NCI-H2196 (cell line): ENCODE data around the gene CACNG4.

ENCODE experiments used
- DNase-seq: peaks from one replicate; lab custom pipeline; 2025; ENCODE audit not compliant: unreplicated experiment; lab: John Stamatoyannopoulos, UW

CACNG4 gene

GRCh38 chr17:67016039-67016762, 51.7 kb downstream of the CACNG4 start:
- no peak for DNase-seq

GRCh38 chr17:67017910-67018309, 53.4 kb downstream of the CACNG4 start:
- DNase-seq: no peak

GRCh38 chr17:67018471-67019434, 54.2 kb downstream of the CACNG4 start:
- DNase-seq: no peak

GRCh38 chr17:67019809-67020208, 55.3 kb downstream of the CACNG4 start:
- no peak for DNase-seq

- DNase-seq: no peak
Measured at GRCh38 chr17:67020293-67020766, 55.8 kb downstream of the CACNG4 start.

GRCh38 chr17:67021196-67021595, 56.7 kb downstream of the CACNG4 start:
- DNase-seq: no peak

GRCh38 chr17:67021743-67022450, 57.4 kb downstream of the CACNG4 start:
- DNase-seq: no peak

GRCh38 chr17:67022451-67022810, 57.9 kb downstream of the CACNG4 start:
- no peak for DNase-seq

GRCh38 chr17:67024736-67025135, 60.2 kb downstream of the CACNG4 start:
- DNase-seq: no peak

- no peak for DNase-seq
Measured at GRCh38 chr17:67025216-67025792, 60.8 kb downstream of the CACNG4 start.

- no peak for DNase-seq
Measured at GRCh38 chr17:67026341-67026740, 61.8 kb downstream of the CACNG4 start.

- DNase-seq: no peak
Measured at GRCh38 chr17:67027031-67027628, 62.6 kb downstream of the CACNG4 start.

- no peak for DNase-seq
Measured at GRCh38 chr17:67030641-67031040, 66.1 kb downstream of the CACNG4 start.

- no peak for DNase-seq
Measured at GRCh38 chr17:67032382-67032781, 67.9 kb downstream of the CACNG4 start.

GRCh38 chr17:67032985-67033384, 68.5 kb downstream of the CACNG4 start:
- DNase-seq: no peak

- DNase-seq: no peak
Measured at GRCh38 chr17:67033613-67034012, 69.1 kb downstream of the CACNG4 start.

GRCh38 chr17:67035131-67036083, 70.9 kb downstream of the CACNG4 start:
- DNase-seq: no peak

GRCh38 chr17:67038861-67039365, 74.4 kb downstream of the CACNG4 start:
- no peak for DNase-seq

GRCh38 chr17:67040652-67041051, 76.1 kb downstream of the CACNG4 start:
- DNase-seq: no peak
